GM23338 (cell line): ENCODE data around the gene TMTC4. TPM values are rescaled to one million over a fixed set of nuclear protein-coding genes. Genes with fewer than 3 reads are reported as not detected.
A peak's percentile ranks its signal among the peaks of the same experiment; 100 is the strongest.

ENCODE experiments used
- ATAC-seq: fragments of 200-7000 bp; cut with Tn5 transposase; 3 replicates; pipeline ENCODE4 v1.9.1; 2020
- DNase-seq: peaks from one replicate; pipeline ENCODE4 v3.0.0-alpha.2; 2015; ENCODE audit warnings: low spot score
- H2AFZ ChIP-seq: fragments of 200-600 bp; sonication (generic); 2 replicates; pipeline ENCODE4 v1.8.0; 2016; ENCODE audit warnings: antibody characterized with exemption, mild to moderate bottlenecking, moderate library complexity
- H3F3A ChIP-seq: fragments of 200-600 bp; sonication (generic); replicated peaks from 2 replicates; pipeline ENCODE4 v1.8.0; 2017; ENCODE audit warnings: antibody characterized with exemption, mixed run types, low read depth
- H3K27ac ChIP-seq: fragments of 200-600 bp; sonication (generic); 2 replicates; pipeline ENCODE4 v1.6.1; 2016; ENCODE audit warnings: low read depth
- H3K27me3 ChIP-seq: fragments of 200-600 bp; sonication (generic); 2 replicates; pipeline ENCODE4 v1.8.0; 2016; ENCODE audit warnings: mild to moderate bottlenecking, mixed run types, moderate library complexity; ENCODE audit not compliant: insufficient read depth
- H3K36me3 ChIP-seq: fragments of 200-600 bp; sonication (generic); 2 replicates; pipeline ENCODE4 v1.8.0; 2016; ENCODE audit warnings: mild to moderate bottlenecking; ENCODE audit not compliant: insufficient read depth
- H3K4me1 ChIP-seq: fragments of 200-600 bp; sonication (generic); 2 replicates; pipeline ENCODE4 v1.8.0; 2016; ENCODE audit warnings: mild to moderate bottlenecking, moderate library complexity; ENCODE audit not compliant: insufficient read depth
- H3K4me2 ChIP-seq: fragments of 200-600 bp; sonication (generic); 2 replicates; pipeline ENCODE4 v1.7.1; 2017; ENCODE audit warnings: mixed run types
- H3K4me3 ChIP-seq: fragments of 200-600 bp; sonication (generic); 2 replicates; pipeline ENCODE4 v1.6.1; 2016; ENCODE audit warnings: mixed run types
- H3K79me2 ChIP-seq: fragments of 200-600 bp; sonication (generic); replicated peaks from 2 replicates; pipeline ENCODE4 v1.8.0; 2017; ENCODE audit warnings: mild to moderate bottlenecking; ENCODE audit not compliant: insufficient read depth
- H3K9me2 ChIP-seq: fragments of 200-600 bp; sonication (generic); 2 replicates; pipeline ENCODE4 v1.8.0; 2017; ENCODE audit not compliant: insufficient read depth
- H4K20me1 ChIP-seq: fragments of 200-600 bp; sonication (generic); replicated peaks from 2 replicates; pipeline ENCODE4 v1.8.0; 2017; ENCODE audit warnings: mild to moderate bottlenecking; ENCODE audit not compliant: insufficient read depth
- H3K27ac Mint-ChIP-seq: 2 replicates; pipeline ENCODE4 v1.8.0; 2020; ENCODE audit warnings: inconsistent platforms, mild to moderate bottlenecking, moderate library complexity, mixed read lengths
- H3K27me3 Mint-ChIP-seq: 3 replicates; pipeline ENCODE4 v1.8.0; 2022; ENCODE audit warnings: low read depth, mild to moderate bottlenecking, moderate library complexity, mixed read lengths, inconsistent platforms; ENCODE audit not compliant: insufficient read depth, poor library complexity
- H3K36me3 Mint-ChIP-seq: 3 replicates; pipeline ENCODE4 v1.8.0; 2021; ENCODE audit warnings: low read depth, mild to moderate bottlenecking, inconsistent platforms, moderate library complexity, mixed read lengths
- H3K4me1 Mint-ChIP-seq: 3 replicates; pipeline ENCODE4 v1.8.0; 2020; ENCODE audit warnings: mild to moderate bottlenecking, inconsistent platforms, mixed read lengths
- H3K4me3 Mint-ChIP-seq: 3 replicates; pipeline ENCODE4 v1.8.0; 2021; ENCODE audit warnings: moderate library complexity, mild to moderate bottlenecking, inconsistent platforms, mixed read lengths
- H3K9me3 Mint-ChIP-seq: 3 replicates; pipeline ENCODE4 v1.8.0; 2020; ENCODE audit warnings: moderate library complexity, mild to moderate bottlenecking, inconsistent platforms, mixed read lengths
- CREB1 ChIP-seq: fragments of 250-450 bp; sonication (Bioruptor Pico); IDR thresholded peaks from 2 replicates; pipeline ENCODE4 v1.5.0; 2020; ENCODE audit warnings: low read depth, mild to moderate bottlenecking, moderate library complexity
- EZH2 ChIP-seq: fragments of 200-600 bp; sonication (generic); IDR thresholded peaks from one replicate; pipeline ENCODE4 v1.8.0; 2017; ENCODE audit warnings: antibody characterized with exemption, mild to moderate bottlenecking, low read depth; ENCODE audit not compliant: unreplicated experiment
- EZH2phosphoT487 ChIP-seq: fragments of 200-600 bp; sonication (generic); IDR thresholded peaks from one replicate; pipeline ENCODE4 v1.8.1; 2018; ENCODE audit warnings: antibody characterized with exemption; ENCODE audit not compliant: unreplicated experiment
- JUNB ChIP-seq: IDR thresholded peaks from one replicate; pipeline ENCODE4 v1.6.1; 2016; ENCODE audit warnings: antibody characterized with exemption; ENCODE audit not compliant: unreplicated experiment
- NANOG ChIP-seq: IDR thresholded peaks from 2 replicates; pipeline ENCODE4 v1.6.1; 2016; ENCODE audit warnings: antibody characterized with exemption, borderline replicate concordance
- POLR2AphosphoS5 ChIP-seq: IDR thresholded peaks from 2 replicates; pipeline ENCODE4 v1.6.1; 2016; ENCODE audit warnings: antibody characterized with exemption, low read depth
- REST ChIP-seq: IDR thresholded peaks from one replicate; pipeline ENCODE4 v1.6.1; 2018; ENCODE audit warnings: antibody characterized with exemption; ENCODE audit not compliant: unreplicated experiment
- STAT1 ChIP-seq: IDR thresholded peaks from one replicate; pipeline ENCODE4 v1.6.1; 2016; ENCODE audit warnings: antibody characterized with exemption; ENCODE audit not compliant: unreplicated experiment
- ZNF114 ChIP-seq: fragments of 250-450 bp; sonication (Bioruptor Pico); IDR thresholded peaks from 2 replicates; pipeline ENCODE4 v1.5.0; 2020; ENCODE audit warnings: mild to moderate bottlenecking, moderate library complexity
- ZNF331 ChIP-seq: fragments of 250-450 bp; sonication (Bioruptor Pico); IDR thresholded peaks from 2 replicates; pipeline ENCODE4 v1.5.0; 2020; ENCODE audit warnings: low read depth, mild to moderate bottlenecking, moderate library complexity
- ZNF462 ChIP-seq: fragments of 250-450 bp; sonication (Bioruptor Pico); IDR thresholded peaks from 2 replicates; pipeline ENCODE4 v1.5.0; 2020; ENCODE audit warnings: mild to moderate bottlenecking, moderate library complexity
- polyA plus RNA-seq: library from polyadenylated mRNA; unstranded; fragments of >200 nt; fragmentation: Nextera tagmentation; extraction: Ambion mirVana; gene quantifications from 2 replicates; pipeline ENCODE4 v1.2.1, GENCODE V29; 2016
- total RNA-seq: library from RNA; depleted of rRNA; stranded (reverse); fragments of >200 nt; shearing (Covaris generic); gene quantifications from 2 replicates; pipeline ENCODE4 v1.2.3, GENCODE V29; 2014
- TF ChIP-seq, protein P1 (sequence below): IDR thresholded peaks from 2 replicates; pipeline ENCODE4 v1.6.1; 2016; ENCODE audit warnings: antibody characterized with exemption
- TF ChIP-seq, protein P2 (sequence below), 2 experiments: fragments of 200-600 bp in 1 of 2; sonication (generic) in 1 of 2; conservative IDR thresholded peaks; 2 replicates each; pipeline versions ENCODE4 v1.5.1 to v1.6.1; 2016 to 2017; ENCODE audit warnings: antibody characterized with exemption in 2 of 2, low read depth in 2 of 2, mild to moderate bottlenecking in 2 of 2, moderate library complexity in 1 of 2

The TMTC4 gene
- total and polyA plus RNA-seq, 2 experiments from 2014 or later, result 21.9 to 50.0 TPM

- ATAC-seq (peak; percentile 54), DNase-seq (no peak)
- no peak overlapping the region for H3K27ac ChIP-seq
- no peaks in the 10 kb centered on the region for H4K20me1 ChIP-seq
- Mint-ChIP-seq H3K27me3 (peaks cover 2% of the 10 kb centered on the region), H3K36me3 (peaks cover 2% of the 10 kb centered on the region; the same call in 2 of the 3 replicates), H3K4me3 (no peak overlapping the region), H3K27ac (no peak overlapping the region), H3K9me3 (peaks cover under 1% of the 10 kb centered on the region; the same call in 1 of the 3 replicates), H3K4me1 (peaks cover 9% of the 10 kb centered on the region)
- no peaks in the 10 kb centered on the region for H3K9me2 ChIP-seq
- H3K4me1 ChIP-seq, result peaks cover 5% of the 10 kb centered on the region; the same call in 1 of the 2 replicates
- 0 out of 2 replicates have a peak overlapping the region, but pooled peaks have one; percentile 11 for H2AFZ ChIP-seq
- H3K36me3 ChIP-seq, result peaks cover 1% of the 10 kb centered on the region; the same call in 1 of the 2 replicates
- 0 out of 2 replicates have a peak, but pooled peaks cover 9% of the 10 kb centered on the region for H3F3A ChIP-seq
- H3K4me3 ChIP-seq, result no peak overlapping the region
- H3K79me2 ChIP-seq, result no peaks in the 10 kb centered on the region
- no peaks in the 10 kb centered on the region for H3K27me3 ChIP-seq
- no peak overlapping the region for H3K4me2 ChIP-seq
- no peak for TF ChIP-seq NANOG
- TF ChIP-seq EZH2phosphoT487, result no peak
- TF ChIP-seq EZH2, result no peak
- no peak for TF ChIP-seq CREB1 (CRISPR knock-in tag)
- no peak for TF ChIP-seq ZNF114 (CRISPR knock-in tag)
- no peak for TF ChIP-seq STAT1
- no peak for TF ChIP-seq ZNF462 (CRISPR knock-in tag)
- no peak for TF ChIP-seq REST
- no peak for TF ChIP-seq ZNF331 (CRISPR knock-in tag)
- TF ChIP-seq, protein P1, sequence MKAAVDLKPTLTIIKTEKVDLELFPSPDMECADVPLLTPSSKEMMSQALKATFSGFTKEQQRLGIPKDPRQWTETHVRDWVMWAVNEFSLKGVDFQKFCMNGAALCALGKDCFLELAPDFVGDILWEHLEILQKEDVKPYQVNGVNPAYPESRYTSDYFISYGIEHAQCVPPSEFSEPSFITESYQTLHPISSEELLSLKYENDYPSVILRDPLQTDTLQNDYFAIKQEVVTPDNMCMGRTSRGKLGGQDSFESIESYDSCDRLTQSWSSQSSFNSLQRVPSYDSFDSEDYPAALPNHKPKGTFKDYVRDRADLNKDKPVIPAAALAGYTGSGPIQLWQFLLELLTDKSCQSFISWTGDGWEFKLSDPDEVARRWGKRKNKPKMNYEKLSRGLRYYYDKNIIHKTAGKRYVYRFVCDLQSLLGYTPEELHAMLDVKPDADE, result no peak
- no peak for TF ChIP-seq POLR2AphosphoS5
- TF ChIP-seq, protein P2, sequence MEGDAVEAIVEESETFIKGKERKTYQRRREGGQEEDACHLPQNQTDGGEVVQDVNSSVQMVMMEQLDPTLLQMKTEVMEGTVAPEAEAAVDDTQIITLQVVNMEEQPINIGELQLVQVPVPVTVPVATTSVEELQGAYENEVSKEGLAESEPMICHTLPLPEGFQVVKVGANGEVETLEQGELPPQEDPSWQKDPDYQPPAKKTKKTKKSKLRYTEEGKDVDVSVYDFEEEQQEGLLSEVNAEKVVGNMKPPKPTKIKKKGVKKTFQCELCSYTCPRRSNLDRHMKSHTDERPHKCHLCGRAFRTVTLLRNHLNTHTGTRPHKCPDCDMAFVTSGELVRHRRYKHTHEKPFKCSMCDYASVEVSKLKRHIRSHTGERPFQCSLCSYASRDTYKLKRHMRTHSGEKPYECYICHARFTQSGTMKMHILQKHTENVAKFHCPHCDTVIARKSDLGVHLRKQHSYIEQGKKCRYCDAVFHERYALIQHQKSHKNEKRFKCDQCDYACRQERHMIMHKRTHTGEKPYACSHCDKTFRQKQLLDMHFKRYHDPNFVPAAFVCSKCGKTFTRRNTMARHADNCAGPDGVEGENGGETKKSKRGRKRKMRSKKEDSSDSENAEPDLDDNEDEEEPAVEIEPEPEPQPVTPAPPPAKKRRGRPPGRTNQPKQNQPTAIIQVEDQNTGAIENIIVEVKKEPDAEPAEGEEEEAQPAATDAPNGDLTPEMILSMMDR (conservative IDR thresholded peaks at IDR 0.05; ENCODE audit: low read depth in 2 of 2), result no peak
- TF ChIP-seq JUNB, result no peak
Measured at GRCh38 chr13:100560498-100561157, 114.0 kb downstream of the TMTC4 start.
